Activated T-cell treated with anti-CD3 and anti-CD28 coated beads, Interleukin-2, amount 50 U/mL, for 4 hours (primary cell): ENCODE measurements around the gene MDH2. TPM values are rescaled to one million over a fixed set of nuclear protein-coding genes. Genes with fewer than 3 reads are reported as not detected.
"Not testable (repeated sequence)": the region's sequence is repeated elsewhere in the genome, so short reads cannot be mapped to it uniquely, and the experiment has no call there.

ENCODE experiments used
- ATAC-seq, 2 donors: fragments of 200-7000 bp; cut with Tn5 transposase; one replicate each; pipeline ENCODE4 v1.10.0; 2021
- DNase-seq: peaks from one replicate; pipeline ENCODE4 v3.0.0-alpha.2; 2020
- H3K27me3 Mint-ChIP-seq: one replicate; pipeline ENCODE4 v1.8.0; 2021; ENCODE audit warnings: low read depth, mixed read lengths
- H3K36me3 Mint-ChIP-seq: one replicate; pipeline ENCODE4 v1.8.0; 2022; ENCODE audit warnings: mixed read lengths; ENCODE audit not compliant: insufficient read depth
- H3K4me1 Mint-ChIP-seq: one replicate; pipeline ENCODE4 v1.8.0; 2021; ENCODE audit warnings: low read depth, mixed read lengths
- H3K4me3 Mint-ChIP-seq: one replicate; pipeline ENCODE4 v1.8.0; 2021; ENCODE audit warnings: mild to moderate bottlenecking, moderate library complexity, mixed read lengths
- H3K9me3 Mint-ChIP-seq: one replicate; pipeline ENCODE4 v1.8.0; 2021; ENCODE audit warnings: mixed read lengths
- total RNA-seq, 3 donors: library from RNA; stranded (reverse); gene quantifications; one replicate each; pipeline ENCODE4 v1.2.1, GENCODE V29; 2021

Gene MDH2
- total RNA-seq, 3 donors from 2014 or later, result 274 to 310 (median 296) TPM

DNA sequence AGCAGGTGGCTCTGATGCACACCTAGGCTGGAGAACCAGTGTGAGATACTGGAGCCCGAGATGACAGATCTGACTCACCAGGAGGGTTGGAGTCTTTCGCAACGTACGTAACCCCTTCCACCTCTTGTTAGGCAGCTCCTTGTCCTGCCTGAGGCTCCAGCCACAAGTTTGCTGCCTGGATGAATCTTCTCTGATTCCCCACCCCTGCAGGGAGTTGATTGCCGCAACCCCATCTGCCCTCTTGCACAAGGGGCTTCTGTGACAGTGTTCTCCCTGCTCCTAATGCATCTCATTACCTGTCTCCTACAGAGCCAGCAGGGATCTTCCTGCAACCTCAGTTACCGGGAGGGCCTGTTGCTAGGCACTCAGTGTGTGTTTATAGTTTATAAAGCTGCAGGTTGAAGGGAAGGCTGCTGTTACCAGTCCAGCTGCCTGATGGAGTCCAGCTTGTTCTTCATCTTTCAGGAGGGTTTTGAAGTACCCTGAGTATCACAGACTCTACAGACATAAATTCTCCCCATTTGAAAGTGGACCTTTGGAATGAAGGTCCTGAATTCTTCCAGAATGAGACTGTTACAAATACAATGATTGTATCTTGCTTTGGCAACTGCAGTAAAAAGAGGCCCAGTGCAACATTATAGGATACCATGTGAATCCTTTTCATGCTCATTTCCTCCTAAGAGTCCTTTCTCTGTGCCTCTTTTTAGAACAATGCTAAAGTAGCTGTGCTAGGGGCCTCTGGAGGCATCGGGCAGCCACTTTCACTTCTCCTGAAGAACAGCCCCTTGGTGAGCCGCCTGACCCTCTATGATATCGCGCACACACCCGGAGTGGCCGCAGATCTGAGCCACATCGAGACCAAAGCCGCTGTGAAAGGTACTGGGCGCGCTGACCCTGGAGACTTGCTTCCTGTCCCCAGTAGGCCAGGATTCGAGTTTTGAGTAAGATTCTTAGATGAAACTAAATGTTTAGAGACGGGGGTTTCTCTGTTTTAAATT is 6.5 kb downstream of the MDH2 start:
- Mint-ChIP-seq H3K36me3 (peaks cover 35% of the 10 kb centered on the region), H3K4me1 (peaks cover 26% of the 10 kb centered on the region)
- ATAC-seq, result no peak

DNA sequence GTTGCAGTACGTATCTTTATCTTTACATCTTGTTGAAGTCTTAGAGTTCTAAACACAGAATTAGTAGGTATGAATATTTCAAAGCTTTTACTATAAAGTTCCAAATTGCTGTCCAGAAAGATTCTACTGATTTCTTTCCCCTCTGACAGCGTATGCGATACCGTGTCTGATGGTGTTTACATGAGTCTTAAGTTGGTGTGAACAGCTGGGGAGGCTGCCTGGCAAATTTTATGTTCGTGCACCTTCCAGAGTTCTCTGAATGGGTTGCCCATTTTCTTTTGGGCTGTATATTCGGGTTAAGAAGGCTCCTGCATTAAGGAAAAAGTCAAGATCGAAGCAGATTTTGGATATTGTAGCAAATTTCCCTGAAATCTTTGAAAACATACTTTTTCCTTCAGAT is 8.3 kb downstream of the MDH2 start:
- DNase-seq (no peak), ATAC-seq (no peak)
- no peaks in the 10 kb centered on the region for H3K9me3 Mint-ChIP-seq
- no peak overlapping the region for H3K4me3 Mint-ChIP-seq
- H3K36me3 Mint-ChIP-seq, result peaks cover 33% of the 10 kb centered on the region
- peaks cover 13% of the 10 kb centered on the region for H3K4me1 Mint-ChIP-seq
- no peaks in the 10 kb centered on the region for H3K27me3 Mint-ChIP-seq

More for the DNA sequence above, 6.5 kb downstream of the MDH2 start:
- H3K9me3 Mint-ChIP-seq, result no peaks in the 10 kb centered on the region
- H3K4me3 Mint-ChIP-seq, result no peak overlapping the region
- no peaks in the 10 kb centered on the region for H3K27me3 Mint-ChIP-seq
- no peak for DNase-seq

DNA sequence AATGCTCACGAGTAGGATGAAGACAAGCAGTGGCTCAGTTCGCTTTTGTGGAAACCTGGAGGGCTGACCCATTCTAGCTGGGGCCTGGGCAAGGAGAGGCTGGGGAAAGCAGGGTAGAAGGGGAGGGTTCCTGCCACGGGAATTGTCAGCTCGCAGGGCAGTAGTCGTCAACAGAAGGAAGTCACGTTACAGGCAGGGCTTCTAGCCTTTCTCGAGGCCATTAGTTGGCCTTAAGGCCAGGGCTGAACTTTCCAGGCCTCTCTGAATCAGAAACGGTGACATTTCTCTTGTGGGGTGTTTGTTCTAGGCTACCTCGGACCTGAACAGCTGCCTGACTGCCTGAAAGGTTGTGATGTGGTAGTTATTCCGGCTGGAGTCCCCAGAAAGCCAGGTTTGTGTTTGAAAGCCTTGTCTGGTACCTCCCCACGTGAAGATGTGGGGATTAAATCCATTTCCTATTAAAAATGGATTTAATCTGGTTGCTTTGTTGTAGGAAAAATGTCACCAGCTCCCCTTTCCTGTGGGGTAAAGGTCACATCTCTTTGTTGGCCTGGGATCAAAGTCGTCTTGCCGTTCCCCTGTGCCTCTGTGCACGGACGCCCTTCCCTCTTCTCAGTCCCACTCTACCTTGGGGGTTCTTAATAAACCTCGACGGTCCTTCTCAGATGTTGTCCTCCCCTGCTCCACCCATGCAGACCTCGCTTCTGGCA is 9.4 kb downstream of the MDH2 start:
- peaks cover 34% of the 10 kb centered on the region for H3K36me3 Mint-ChIP-seq
- no peaks in the 10 kb centered on the region for H3K27me3 Mint-ChIP-seq
- H3K9me3 Mint-ChIP-seq, result no peaks in the 10 kb centered on the region
- DNase-seq (no peak), ATAC-seq (no peak)
- no peak overlapping the region for H3K4me3 Mint-ChIP-seq
- H3K4me1 Mint-ChIP-seq, result peaks cover 4% of the 10 kb centered on the region

DNA sequence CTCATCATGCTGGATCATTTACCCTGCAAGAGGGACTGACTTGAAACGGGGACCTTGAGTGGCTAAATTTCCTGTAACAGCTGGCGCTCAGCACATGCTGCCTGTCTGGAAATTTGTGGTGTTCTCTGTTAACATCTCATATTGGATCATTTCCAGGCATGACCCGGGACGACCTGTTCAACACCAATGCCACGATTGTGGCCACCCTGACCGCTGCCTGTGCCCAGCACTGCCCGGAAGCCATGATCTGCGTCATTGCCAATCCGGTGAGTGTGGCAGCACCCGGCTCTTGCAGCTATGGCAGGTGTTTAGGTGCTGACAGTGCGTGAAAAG is 9.9 kb downstream of the MDH2 start:
- Mint-ChIP-seq H3K4me3 (no peak overlapping the region), H3K9me3 (no peaks in the 10 kb centered on the region), H3K27me3 (no peaks in the 10 kb centered on the region), H3K4me1 (peaks cover 3% of the 10 kb centered on the region), H3K36me3 (peaks cover 36% of the 10 kb centered on the region)
- ATAC-seq, result no peak
- DNase-seq, result no peak

- H3K27me3 Mint-ChIP-seq, H3K4me1 Mint-ChIP-seq, DNase-seq, H3K9me3 Mint-ChIP-seq, H3K4me3 Mint-ChIP-seq, ATAC-seq: not testable (repeated sequence)
- peaks cover 40% of the 10 kb centered on the region for H3K36me3 Mint-ChIP-seq
Observed at GRCh38 chr7:76058745-76059144, 10.8 kb downstream of the MDH2 start.

GRCh38 chr7:76060842-76061241 is 12.9 kb downstream of the MDH2 start:
- no peaks in the 10 kb centered on the region for H3K9me3 Mint-ChIP-seq
- no peaks in the 10 kb centered on the region for H3K4me1 Mint-ChIP-seq
- H3K4me3 Mint-ChIP-seq, result no peak overlapping the region
- no peak for ATAC-seq
- H3K36me3 Mint-ChIP-seq, result peaks cover 48% of the 10 kb centered on the region
- no peaks in the 10 kb centered on the region for H3K27me3 Mint-ChIP-seq
- DNase-seq, result no peak

- no peaks in the 10 kb centered on the region for H3K9me3 Mint-ChIP-seq
- no peak for DNase-seq
- no peaks in the 10 kb centered on the region for H3K27me3 Mint-ChIP-seq
- H3K4me3 Mint-ChIP-seq, result no peak overlapping the region
- peaks cover 57% of the 10 kb centered on the region for H3K36me3 Mint-ChIP-seq
- H3K4me1 Mint-ChIP-seq, result no peaks in the 10 kb centered on the region
- no peak for ATAC-seq
Observed at GRCh38 chr7:76062254-76062653, 14.3 kb downstream of the MDH2 start.

DNA sequence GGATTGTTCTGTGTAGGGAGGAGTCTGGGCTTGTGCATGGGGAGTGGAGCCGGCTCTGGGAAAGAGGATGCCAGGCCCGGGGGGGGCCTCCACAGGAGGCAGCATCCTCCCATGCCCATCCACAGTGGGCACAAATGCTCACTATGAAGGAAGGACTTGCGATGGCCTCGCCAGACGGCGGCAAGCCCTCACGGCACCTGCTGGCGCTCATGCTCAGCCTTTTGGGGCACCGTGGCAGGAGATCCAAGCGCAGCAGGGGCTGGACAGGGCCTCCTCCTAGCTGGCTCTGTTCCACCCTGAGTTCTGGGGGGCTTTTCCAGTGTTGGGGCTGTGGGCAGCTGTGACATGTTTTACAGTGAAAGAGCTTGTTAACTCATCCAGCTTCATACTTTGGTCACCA is 15.2 kb downstream of the MDH2 start:
- Mint-ChIP-seq H3K9me3 (no peaks in the 10 kb centered on the region), H3K4me1 (no peaks in the 10 kb centered on the region), H3K27me3 (no peaks in the 10 kb centered on the region), H3K36me3 (peaks cover 50% of the 10 kb centered on the region), H3K4me3 (no peak overlapping the region)
- ATAC-seq (no peak), DNase-seq (no peak)

DNA sequence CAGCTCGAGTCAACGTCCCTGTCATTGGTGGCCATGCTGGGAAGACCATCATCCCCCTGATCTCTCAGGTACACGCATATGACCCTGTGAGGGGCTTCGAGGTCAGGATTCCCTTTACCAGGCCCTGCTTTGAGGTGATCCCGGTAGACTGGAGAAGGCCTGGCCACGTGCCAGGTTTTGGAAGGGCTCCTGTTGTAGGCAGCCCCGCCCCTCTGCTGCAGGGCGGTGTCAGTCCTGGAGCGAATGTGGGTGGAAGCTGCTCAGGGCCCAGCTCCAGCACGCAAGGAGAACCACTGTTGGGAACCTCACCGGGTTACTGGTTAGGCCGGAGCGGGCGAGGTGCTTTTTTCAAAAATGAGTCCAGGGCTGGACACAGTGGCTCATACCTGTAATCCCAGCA is 15.6 kb downstream of the MDH2 start:
- H3K4me3 Mint-ChIP-seq, result no peak overlapping the region
- no peaks in the 10 kb centered on the region for H3K4me1 Mint-ChIP-seq
- no peaks in the 10 kb centered on the region for H3K27me3 Mint-ChIP-seq
- no peaks in the 10 kb centered on the region for H3K9me3 Mint-ChIP-seq
- peaks cover 47% of the 10 kb centered on the region for H3K36me3 Mint-ChIP-seq
- ATAC-seq (no peak), DNase-seq (no peak)

GRCh38 chr7:76064208-76064970 is 16.5 kb downstream of the MDH2 start:
- Mint-ChIP-seq H3K36me3 (peaks cover 45% of the 10 kb centered on the region), H3K9me3 (no peaks in the 10 kb centered on the region), H3K27me3 (no peaks in the 10 kb centered on the region), H3K4me3 (no peak overlapping the region), H3K4me1 (no peaks in the 10 kb centered on the region)
- DNase-seq (no peak), ATAC-seq (no peak)

GRCh38 chr7:76065016-76065612 is 17.2 kb downstream of the MDH2 start:
- Mint-ChIP-seq H3K9me3 (no peaks in the 10 kb centered on the region), H3K36me3 (peaks cover 41% of the 10 kb centered on the region), H3K4me3 (no peak overlapping the region), H3K27me3 (no peaks in the 10 kb centered on the region), H3K4me1 (no peaks in the 10 kb centered on the region)
- peak; percentile 56 to 85 for ATAC-seq
- no peak for DNase-seq

DNA sequence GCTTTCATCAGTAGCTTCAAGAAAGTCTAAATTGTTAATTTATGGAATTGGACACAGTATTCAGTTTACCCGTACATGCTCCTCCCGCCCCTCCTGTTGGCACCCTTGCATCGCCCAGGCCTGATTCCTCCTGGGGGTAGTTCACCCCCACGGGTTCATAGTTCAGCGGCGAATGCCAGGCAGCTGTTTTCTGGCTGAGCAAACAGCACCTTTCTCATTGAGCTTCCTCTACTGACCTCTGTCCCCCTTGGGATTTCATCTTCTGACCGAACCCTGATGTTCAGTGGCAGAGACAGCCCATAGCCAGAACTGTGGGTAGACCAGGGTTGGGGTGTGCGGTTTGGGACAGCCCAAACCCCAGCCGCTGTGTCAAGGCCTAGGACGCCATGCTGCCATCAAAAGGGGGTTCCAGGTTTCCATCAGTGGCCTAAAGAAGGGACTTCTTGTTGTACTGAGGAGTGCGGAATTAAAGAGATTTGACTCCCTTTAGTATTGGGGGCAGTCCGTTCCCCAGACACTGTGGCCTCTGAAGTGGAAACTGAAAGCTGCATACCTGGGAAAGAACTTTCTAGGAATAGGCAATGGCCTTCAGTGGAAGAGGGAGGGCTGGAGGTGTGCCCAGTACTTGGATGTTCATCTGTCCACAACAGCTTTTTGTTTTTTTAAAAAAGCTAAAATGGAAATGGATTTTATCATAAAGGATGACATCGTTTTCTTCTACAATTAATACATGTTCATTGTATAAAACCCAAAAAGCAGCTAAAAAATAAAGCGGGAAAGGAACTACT is 19.0 kb downstream of the MDH2 start:
- H3K4me3 Mint-ChIP-seq, result no peak overlapping the region
- H3K36me3 Mint-ChIP-seq, result peaks cover 36% of the 10 kb centered on the region
- H3K9me3 Mint-ChIP-seq, result no peaks in the 10 kb centered on the region
- ATAC-seq, result no peak
- no peaks in the 10 kb centered on the region for H3K27me3 Mint-ChIP-seq
- no peak for DNase-seq
- H3K4me1 Mint-ChIP-seq, result no peaks in the 10 kb centered on the region

- no peak for ATAC-seq
Observed at GRCh38 chr7:76069238-76069638, 21.3 kb downstream of the MDH2 start.

More at GRCh38 chr7:76069238-76069638, 21.3 kb downstream of the MDH2 start:
- no peak for DNase-seq
- no peaks in the 10 kb centered on the region for H3K27me3 Mint-ChIP-seq
- H3K36me3 Mint-ChIP-seq, result peaks cover 22% of the 10 kb centered on the region
- H3K4me3 Mint-ChIP-seq, result no peak overlapping the region
- no peaks in the 10 kb centered on the region for H3K9me3 Mint-ChIP-seq
- no peaks in the 10 kb centered on the region for H3K4me1 Mint-ChIP-seq
